ENCODE results near the gene TBC1D24.
"Not testable (repeated sequence)": the region's sequence is repeated elsewhere in the genome, so short reads cannot be mapped to it uniquely, and the experiment has no call there.

Gene TBC1D24

GRCh38 chr16:2533912-2534311 is 59.0 kb downstream of the TBC1D24 start:
- no peak for DNase-seq

GRCh38 chr16:2534335-2534734 is 59.4 kb downstream of the TBC1D24 start:
- DNase-seq, result not testable (repeated sequence)

GRCh38 chr16:2535625-2536013 is 60.7 kb downstream of the TBC1D24 start:
- DNase-seq, result no peak

DNA sequence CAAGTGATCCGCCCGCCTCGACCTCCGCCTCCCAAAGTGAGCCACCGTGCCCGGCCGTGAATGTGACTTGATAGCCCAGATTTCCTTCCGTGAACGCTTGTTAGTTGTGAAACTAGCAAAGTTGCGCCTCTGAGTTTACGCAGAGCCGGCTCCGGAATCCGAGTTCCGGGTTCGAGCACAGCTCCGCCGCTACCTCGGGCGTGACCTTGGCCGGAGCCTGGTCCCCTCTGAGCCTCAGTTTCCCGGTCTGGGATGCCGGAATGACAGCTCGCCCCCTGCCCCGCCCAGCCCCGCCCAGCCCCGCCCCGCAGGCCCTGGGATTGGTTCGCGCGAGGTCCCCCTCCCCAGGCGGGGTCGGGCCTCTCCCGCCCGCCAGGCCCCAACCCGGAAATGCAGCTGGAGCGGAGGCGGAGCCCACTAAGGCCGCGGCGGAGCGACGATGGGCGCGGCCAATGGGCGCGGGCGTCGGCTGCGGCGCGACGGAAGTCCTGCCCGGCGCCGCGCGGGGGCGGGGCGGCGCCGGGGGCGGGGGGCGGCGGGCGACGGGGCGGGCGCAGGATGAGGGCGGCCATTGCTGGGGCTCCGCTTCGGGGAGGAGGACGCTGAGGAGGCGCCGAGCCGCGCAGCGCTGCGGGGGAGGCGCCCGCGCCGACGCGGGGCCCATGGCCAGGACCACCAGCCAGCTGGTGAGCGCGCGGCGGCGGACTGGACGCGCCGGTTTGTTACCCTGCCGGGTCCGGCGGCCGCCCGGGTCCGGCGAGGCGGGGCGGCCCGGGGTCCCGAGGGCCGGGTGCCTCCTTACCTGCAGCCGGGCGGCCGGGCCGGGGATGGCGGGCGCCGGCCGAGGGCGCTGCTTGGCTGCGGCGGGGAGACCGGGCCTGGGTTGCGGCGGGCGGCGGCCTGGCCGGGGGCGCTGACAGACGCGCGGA is 62.8 kb downstream of the TBC1D24 start, which contains the start of gene PDPK1:
Gene PDPK1, plus strand, starts transcription at position 571 of the 929 bp plus-strand sequence. Its CDS starts 92 bp downstream, at position 663.
- DNase-seq, result peak; percentile 63 to 92

GRCh38 chr16:2539192-2539844 is 64.4 kb downstream of the TBC1D24 start:
- DNase-seq, result not testable (repeated sequence)

GRCh38 chr16:2539845-2540458 is 65.0 kb downstream of the TBC1D24 start:
- DNase-seq, result not testable (repeated sequence)

DNA sequence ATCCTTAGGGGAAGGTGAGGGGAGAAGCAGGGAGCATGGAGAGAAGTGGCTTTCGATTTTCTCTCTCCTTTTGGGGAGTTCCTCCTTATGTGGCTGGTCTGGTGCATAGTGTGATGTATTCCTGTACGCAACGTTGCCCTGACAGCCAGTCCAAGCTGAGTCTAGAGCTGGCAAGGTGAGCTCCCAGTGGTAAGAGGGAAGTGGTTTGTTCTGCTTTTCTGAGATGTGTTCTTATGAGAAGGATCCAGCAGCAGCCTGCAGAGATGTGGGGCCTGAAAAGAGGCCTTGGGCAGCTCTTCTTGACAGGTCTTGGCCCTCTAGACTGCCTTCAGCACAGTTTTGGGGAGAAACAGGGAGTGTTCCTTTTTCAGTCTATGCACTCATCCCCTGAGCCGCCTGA is 66.0 kb downstream of the TBC1D24 start:
- not testable (repeated sequence) for DNase-seq

- DNase-seq, result not testable (repeated sequence)
Observed at GRCh38 chr16:2541409-2541808, 66.5 kb downstream of the TBC1D24 start.

GRCh38 chr16:2543771-2544170 is 68.8 kb downstream of the TBC1D24 start:
- not testable (repeated sequence) for DNase-seq

GRCh38 chr16:2550283-2550878 is 75.5 kb downstream of the TBC1D24 start:
- not testable (repeated sequence) for DNase-seq

DNA sequence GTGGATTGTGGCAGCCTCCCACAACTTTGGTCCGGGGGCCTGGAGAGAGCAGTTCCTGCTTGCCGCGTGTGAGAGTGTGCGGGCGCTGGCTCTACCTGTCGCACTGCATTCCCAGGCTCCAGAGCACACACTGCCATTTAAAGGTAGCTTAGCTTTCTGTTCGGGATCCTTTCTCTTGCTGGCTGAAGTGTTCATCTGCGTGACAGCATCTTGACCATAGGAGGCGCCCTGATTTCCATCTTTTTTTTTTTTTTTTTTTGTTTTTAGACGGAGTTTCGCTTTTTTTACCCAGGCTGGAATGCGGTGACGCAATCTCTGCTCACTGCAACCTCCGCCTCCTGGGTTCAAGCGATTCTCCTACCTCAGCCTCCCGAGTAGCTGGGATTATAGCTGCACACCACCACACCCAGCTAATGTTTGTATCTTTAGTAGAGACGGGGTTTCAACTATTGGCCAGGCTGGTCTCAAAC is 76.5 kb downstream of the TBC1D24 start:
- DNase-seq, result not testable (repeated sequence)

DNA sequence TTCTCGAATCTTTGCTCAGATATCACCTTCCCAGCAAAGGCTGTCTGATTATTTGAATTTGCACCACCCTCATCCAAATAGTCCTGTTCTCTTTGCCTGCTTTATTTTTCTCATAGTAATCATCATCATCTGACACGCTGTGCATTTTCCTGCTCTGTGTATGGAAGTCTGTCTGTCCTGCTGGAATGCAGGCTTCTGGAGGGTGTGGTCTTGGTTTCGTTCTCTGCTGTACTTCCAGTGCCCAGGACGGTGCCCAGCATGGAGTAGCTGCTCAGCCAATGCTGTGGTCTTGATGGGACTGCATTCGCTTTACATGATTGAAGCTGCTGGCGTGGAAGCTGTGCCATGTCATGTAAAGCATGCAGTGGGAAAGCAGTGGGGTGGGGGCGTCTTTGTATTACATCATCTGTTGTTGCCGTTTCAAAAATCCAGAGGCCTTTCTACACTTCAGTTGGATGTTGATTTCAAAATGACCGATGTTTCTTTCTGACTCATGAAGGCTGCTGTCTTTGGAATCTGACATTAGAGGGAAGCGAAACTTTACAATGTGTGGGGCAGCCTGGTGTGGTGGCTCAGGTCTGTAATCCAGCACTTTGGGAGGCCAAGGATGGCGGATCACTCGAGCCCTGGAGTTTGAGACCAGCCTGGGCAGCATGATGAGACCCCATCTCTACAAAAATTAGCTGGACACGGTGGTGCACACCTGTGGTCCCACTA is 79.9 kb downstream of the TBC1D24 start:
- DNase-seq, result not testable (repeated sequence)
